Lung microvascular endothelial cell (primary cell): ENCODE data around the gene EVC. TPM values are rescaled to one million over a fixed set of nuclear protein-coding genes. Genes with fewer than 3 reads are reported as not detected.
A peak's percentile ranks its signal among the peaks of the same experiment; 100 is the strongest.
"Not testable (repeated sequence)": the region's sequence is repeated elsewhere in the genome, so short reads cannot be mapped to it uniquely, and the experiment has no call there.

Experiments
- DNase-seq, 2 donors: peaks; one replicate each; pipeline versions ENCODE4 v3.0.0 to v3.0.0-alpha.2; 2010; ENCODE audit warnings: low read depth in 2 of 2
- total RNA-seq: library from RNA; depleted of rRNA; stranded (reverse); fragments of >200 nt; gene quantifications from 2 replicates; pipeline ENCODE4 v1.2.1, GENCODE V29; 2014

The EVC gene
- total RNA-seq, 1 donor from 2014 or later = 17.5 TPM

DNA sequence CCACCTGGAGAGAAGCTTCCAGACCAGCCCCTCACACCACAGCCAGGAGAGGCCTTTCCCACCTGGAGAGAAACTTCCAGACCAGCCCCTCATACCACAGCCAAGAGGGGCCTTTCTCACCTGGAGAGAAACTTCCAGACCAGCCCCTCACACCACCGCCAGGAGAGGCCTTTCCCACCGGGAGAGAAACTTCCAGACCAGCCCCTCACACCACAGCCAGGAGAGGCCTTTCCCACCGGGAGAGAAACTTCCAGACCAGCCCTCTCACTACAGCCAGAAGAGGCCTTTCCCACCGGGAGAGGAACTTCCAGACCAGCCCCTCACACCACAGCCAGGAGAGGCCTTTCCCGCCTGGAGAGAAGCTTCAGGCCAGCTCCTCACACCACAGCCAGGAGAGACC is 101.1 kb downstream of the EVC start:
- DNase-seq = not testable (repeated sequence)

DNA sequence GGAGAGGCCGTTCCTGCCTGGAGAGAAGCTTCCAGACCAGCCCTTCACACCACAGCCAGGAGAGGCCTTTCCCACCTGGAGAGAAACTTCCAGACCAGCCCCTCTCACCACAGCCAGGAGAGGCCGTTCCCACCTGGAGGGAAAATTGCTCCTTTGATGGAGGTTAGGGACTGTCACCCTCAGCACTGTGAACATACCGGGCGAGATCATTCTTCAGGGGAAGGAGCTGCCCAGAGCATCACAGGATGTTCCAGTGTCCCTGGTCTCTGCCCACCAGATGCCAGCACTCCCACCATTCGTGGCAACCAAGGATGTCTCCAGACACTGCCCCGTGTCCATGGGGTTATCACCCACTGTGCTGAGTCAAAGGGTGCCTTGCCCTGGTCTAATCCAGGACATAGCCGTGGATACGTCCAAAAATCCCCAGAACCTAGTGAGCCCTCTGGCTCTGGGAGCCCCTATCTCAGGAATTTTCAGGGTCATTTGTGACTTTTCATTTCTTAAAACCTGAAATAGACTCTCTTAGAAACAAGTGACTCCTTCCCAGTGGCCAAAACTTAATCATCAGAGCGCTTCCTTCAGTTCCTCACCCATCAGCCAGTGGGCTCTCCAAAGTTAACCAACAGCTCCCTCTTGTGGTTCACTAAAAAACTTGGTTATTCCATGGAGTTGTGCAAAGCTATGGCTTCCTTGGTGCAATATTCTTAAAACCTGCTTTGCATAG is 101.7 kb downstream of the EVC start:
- DNase-seq = peak; percentile 65 to 74

DNA sequence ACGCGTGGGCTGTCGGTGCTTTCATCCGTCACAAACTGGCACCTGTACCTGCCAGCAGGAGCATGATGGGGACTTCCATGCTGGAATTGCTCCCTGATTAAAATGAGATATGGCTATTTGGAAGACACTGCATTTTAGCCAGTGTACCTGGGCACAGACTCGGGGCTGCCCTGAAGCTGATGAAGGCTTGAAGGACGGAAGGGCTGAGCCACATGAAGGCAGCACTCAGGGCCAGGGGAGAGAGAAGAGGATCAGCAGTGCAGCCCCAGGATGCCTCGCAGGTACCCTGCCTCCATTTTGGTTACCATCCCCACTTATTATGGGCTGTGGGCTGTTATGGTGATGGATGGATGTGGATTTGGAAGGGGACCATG is 102.9 kb downstream of the EVC start:
- no peak for DNase-seq

GRCh38 chr4:5814421-5814820 is 103.4 kb downstream of the EVC start:
- no peak for DNase-seq

- no peak for DNase-seq
These were observed 104.6 kb downstream of the EVC start for GRCh38 chr4:5815641-5816040.

DNA sequence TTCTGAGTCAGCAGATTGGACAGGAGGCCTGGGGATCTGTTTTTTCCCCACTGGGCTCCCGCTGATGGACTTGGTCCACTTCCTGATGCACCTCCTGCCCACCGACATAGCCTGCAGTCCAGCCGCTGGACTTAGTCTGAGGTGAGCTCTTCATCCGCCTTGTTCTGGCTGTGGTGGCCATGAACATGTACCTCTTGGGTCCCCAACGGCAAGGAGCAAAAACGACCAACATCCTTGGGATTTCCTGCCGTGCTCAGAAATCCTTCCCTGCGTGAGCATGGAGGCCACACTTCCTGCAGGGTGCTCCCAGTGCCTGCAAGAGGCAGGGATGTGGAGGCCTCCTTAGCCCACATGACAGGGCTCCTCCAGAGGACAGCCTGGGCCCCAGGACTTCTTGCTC is 105.1 kb downstream of the EVC start:
- DNase-seq = no peak

- no peak for DNase-seq
These were observed 105.9 kb downstream of the EVC start for GRCh38 chr4:5816851-5817375.

- peak in 1 of 2 donors; percentile 20 for DNase-seq
These were observed 110.8 kb downstream of the EVC start for GRCh38 chr4:5821665-5822358.

- DNase-seq = no peak
These were observed 111.6 kb downstream of the EVC start for GRCh38 chr4:5822619-5823018.

DNA sequence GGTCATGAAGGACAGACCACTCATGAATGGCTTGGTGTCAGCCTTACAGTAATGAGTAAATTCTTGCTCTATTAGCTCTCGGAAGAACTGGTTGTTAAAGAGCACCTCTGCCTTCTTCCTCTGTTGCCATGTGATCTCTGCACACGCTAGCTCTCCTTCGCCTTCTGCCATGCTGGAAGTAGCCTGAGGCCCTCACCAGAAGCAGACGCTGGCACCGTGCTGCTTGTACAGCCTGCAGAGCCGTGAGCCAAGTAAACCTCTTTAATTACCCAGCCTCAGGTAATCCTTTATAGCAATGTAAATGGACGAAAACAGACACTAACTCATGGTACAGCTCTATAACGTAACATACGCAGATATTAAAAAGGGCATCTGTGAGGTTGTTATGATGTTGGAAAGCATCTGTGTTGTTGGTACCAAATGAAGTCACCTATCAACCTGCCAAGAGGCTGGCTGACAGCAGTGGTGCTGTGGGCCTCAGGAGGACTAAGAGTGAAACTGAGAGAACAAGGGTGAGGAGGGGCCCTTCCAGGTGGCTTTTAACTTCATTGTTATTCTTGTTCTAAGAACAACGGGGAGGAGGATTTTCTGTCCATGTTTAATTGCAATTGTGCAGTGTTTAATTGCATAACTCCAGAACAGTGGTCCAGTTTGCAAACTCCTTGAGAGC is 112.7 kb downstream of the EVC start:
- no peak for DNase-seq

GRCh38 chr4:5824227-5824626 is 113.2 kb downstream of the EVC start:
- DNase-seq = peak in 1 of 2 donors; percentile 56

- DNase-seq = peak; percentile 60 to 68
These were observed 113.6 kb downstream of the EVC start for GRCh38 chr4:5824635-5825034.

GRCh38 chr4:5825321-5826041 is 114.5 kb downstream of the EVC start:
- DNase-seq = no peak

DNA sequence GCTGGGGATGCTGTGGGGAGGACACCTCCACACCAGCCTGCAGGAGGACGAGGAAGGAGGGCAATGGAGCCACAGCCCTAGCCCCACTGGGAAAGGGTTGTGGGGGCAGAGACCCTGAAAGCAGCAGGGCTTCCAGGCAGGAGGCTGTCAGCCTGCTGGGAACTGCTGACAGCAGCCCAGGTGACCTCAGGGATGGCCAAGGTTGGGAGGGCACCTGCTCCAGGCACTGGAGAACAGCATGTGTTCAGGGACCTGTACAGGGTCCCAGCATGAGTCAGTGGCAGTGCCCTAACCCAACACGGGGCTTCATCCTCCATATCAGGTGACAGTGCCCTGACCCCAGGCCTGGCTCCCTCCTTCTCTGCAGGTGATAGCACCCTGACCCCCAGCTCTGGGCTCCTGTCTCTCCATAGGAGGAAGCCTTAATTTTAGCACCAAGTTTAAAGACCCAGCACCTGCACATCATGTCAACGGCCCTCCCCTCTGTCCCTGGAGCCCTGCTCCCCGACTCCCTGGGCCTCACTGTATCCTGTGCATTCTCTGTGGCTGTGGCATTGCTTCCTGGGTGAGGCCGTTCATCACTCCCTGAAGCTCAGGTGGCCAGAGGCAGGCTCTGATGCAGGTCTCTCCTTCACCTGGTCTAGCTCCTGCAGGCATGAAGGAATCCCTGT is 115.6 kb downstream of the EVC start:
- DNase-seq = no peak

- peak in 1 of 2 donors; percentile 82 for DNase-seq
These were observed 116.4 kb downstream of the EVC start for GRCh38 chr4:5827108-5828004.

- no peak for DNase-seq
These were observed 117.0 kb downstream of the EVC start for GRCh38 chr4:5828005-5828391.

- no peak for DNase-seq
These were observed 125.9 kb downstream of the EVC start for GRCh38 chr4:5836943-5837342.

GRCh38 chr4:5837483-5837882 is 126.5 kb downstream of the EVC start:
- DNase-seq = not testable (repeated sequence)

- no peak for DNase-seq
These were observed 128.3 kb downstream of the EVC start for GRCh38 chr4:5839332-5839731.
